NCI-H2029 (cell line): ENCODE measurements around the gene TRIP6.
"Not testable (repeated sequence)": the region's sequence is repeated elsewhere in the genome, so short reads cannot be mapped to it uniquely, and the experiment has no call there.

Experiments
- DNase-seq: peaks from one replicate; lab custom pipeline; 2025; lab: John Stamatoyannopoulos, UW

Gene TRIP6

GRCh38 chr7:100837099-100837836 lies 29.9 kb upstream of the TRIP6 start:
- DNase-seq: peak; percentile 69

DNA sequence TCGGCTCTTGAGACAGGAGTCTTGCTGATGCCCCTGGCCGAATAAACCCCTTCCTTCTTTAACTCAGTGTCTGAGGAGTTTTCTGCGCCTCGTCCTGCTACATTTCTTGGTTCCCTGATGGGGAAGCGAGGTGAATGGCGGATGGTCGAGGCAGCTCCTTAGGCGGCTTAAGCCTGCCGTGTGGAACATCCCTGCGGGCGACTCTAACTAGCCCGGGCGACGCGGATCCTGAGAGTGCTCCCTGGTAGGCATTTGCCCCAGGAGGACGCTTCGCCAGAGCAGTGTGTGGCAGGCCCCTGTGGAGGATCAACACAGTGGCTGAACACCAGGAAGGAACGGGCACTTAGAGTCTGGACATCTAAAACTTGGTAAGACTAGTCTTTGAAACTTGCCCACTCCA lies 27.8 kb upstream of the TRIP6 start:
- no peak for DNase-seq

DNA sequence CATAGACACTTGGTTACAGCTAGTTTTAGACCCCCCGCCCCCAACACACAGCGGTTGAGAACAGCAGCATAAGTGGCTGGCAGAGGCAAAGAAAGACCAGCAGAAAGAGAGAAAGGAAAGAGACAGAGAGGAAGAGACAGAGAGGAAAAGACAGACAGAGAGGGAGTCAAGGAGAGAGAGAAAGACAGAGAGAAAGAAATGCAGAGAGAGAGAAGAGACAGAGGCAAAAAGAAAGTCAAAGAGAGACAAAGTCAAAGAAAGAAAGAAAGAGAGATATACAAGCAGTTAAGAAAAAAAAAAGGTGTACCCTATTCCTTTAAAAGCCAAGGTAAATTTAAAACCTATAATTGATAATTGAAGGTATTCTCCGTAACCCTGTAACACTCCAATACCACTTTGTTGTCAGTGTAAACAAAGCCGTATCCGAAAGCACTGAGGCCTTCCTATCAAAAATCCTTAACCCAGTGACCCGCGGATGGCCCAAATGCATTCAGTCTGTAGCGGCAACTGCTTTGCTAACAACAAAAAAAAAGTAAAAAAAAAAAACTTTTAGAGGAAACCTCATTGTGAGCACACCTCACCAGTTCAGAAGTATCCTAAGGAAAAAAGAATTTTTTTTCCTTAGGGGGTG lies 26.6 kb upstream of the TRIP6 start:
- DNase-seq: no peak

- DNase-seq: no peak
These were observed 19.8 kb upstream of the TRIP6 start for GRCh38 chr7:100847360-100847759.

GRCh38 chr7:100852048-100852872 lies 14.9 kb upstream of the TRIP6 start, which contains the start of gene SLC12A9:
Gene SLC12A9, plus strand, starts transcription at chr7:100852713. Its CDS starts 1,485 bp downstream, at chr7:100854198.
- DNase-seq: peak; percentile 89

GRCh38 chr7:100854146-100854895 lies 12.9 kb upstream of the TRIP6 start:
- DNase-seq: no peak

- not testable (repeated sequence) for DNase-seq
These were observed 12.3 kb upstream of the TRIP6 start for GRCh38 chr7:100854899-100855298.

GRCh38 chr7:100855515-100855914 lies 11.7 kb upstream of the TRIP6 start:
- no peak for DNase-seq

- no peak for DNase-seq
These were observed 10.3 kb upstream of the TRIP6 start for GRCh38 chr7:100856871-100857282.

DNA sequence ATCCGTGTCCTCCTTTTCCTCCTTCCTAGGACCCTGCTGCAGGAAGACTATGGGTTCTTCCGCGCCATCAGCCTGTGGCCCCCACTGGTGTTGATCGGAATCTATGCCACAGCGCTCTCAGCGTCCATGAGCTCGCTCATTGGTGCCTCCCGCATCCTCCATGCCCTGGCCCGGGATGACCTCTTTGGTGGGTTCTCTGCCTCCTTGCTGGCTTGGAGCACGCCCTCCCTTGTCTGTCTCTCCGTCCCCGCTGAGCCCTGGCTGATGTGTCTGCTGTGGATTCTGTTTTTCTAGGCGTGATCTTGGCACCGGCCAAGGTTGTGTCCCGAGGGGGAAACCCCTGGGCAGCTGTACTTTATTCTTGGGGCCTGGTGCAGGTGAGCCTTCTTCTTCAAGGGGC lies 7.3 kb upstream of the TRIP6 start:
- DNase-seq: no peak

GRCh38 chr7:100860702-100861615 lies 6.2 kb upstream of the TRIP6 start:
- DNase-seq: no peak

GRCh38 chr7:100861616-100861985 lies 5.6 kb upstream of the TRIP6 start:
- DNase-seq: no peak

- DNase-seq: no peak
These were observed 3.7 kb upstream of the TRIP6 start for GRCh38 chr7:100863406-100863950.

DNA sequence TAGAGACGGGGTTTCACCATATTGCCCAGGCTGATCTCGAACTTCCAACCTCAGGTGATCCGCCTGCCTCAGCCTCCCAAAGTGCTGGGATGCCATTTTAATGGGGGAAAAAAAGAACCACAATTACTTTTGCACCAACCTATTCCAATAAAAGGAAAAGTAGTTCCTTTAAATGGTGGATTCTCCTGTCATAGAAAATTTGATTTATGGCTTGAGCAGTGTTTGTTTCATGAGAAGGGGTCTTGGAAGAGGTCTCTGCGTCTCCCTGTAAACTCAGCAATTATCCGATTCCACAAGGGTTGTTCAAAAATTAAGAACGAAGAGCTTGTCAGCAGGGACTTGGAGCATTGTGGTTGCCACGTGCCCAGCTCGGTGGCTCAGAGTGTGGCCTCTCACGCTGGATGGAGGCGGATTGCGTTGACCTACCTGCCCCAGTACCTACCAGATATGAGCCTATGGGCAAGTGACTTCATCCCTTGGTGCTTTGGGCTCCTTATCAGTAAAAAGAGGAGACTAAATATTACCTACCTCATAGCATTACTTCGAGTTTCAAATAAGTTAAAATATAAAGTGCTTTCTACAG lies 2.8 kb upstream of the TRIP6 start:
- DNase-seq: no peak

DNA sequence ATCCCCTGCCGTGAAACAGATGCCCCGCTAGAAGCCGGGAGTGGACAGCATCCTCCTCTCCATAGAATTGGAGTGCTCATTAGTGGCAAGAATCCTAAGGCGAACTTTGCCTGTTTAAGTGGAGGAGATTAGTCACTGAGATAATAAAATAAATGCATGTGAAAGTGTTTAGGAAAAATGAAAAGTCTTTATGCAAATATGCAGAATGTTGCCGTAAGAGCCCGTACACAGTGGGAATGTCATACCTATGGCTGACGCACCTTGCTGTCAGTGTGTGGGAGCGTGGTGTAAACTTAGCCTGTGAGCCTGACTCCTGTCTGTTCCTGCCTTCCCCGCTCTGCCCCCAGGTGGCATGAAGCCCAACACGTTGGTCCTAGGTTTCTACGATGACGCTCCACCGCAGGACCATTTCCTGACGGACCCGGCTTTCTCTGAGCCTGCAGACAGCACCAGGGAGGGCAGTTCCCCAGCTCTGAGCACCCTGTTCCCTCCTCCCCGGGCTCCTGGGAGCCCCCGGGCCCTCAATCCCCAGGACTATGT lies 1.7 kb upstream of the TRIP6 start:
- DNase-seq: no peak

DNA sequence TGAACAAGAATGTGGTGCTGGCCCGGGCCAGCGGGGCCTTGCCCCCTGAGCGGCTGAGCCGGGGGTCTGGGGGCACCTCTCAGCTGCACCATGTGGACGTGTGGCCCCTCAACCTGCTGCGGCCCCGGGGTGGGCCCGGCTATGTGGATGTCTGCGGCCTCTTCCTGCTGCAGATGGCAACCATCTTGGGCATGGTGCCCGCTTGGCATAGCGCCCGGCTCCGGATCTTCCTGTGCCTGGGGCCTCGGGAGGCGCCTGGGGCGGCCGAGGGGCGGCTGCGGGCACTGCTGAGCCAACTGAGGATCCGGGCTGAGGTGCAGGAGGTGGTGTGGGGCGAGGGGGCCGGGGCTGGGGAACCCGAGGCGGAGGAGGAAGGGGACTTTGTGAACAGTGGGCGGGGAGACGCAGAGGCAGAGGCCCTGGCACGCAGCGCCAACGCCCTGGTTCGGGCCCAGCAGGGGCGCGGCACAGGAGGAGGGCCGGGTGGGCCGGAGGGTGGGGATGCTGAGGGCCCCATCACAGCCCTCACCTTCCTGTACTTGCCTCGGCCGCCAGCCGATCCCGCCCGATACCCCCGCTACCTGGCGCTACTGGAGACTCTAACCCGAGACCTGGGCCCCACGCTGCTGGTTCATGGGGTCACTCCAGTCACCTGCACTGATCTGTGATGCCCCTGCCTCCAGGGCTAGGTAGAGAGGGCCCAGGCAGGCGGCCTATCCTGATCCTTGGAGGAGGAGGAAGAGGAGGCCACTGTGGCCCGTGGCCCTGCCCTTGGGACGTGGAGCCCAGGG lies 1.1 kb upstream of the TRIP6 start:
- DNase-seq: peak; percentile 69

GRCh38 chr7:100866729-100867039 lies 503 bp upstream of the TRIP6 start:
- DNase-seq: no peak

DNA sequence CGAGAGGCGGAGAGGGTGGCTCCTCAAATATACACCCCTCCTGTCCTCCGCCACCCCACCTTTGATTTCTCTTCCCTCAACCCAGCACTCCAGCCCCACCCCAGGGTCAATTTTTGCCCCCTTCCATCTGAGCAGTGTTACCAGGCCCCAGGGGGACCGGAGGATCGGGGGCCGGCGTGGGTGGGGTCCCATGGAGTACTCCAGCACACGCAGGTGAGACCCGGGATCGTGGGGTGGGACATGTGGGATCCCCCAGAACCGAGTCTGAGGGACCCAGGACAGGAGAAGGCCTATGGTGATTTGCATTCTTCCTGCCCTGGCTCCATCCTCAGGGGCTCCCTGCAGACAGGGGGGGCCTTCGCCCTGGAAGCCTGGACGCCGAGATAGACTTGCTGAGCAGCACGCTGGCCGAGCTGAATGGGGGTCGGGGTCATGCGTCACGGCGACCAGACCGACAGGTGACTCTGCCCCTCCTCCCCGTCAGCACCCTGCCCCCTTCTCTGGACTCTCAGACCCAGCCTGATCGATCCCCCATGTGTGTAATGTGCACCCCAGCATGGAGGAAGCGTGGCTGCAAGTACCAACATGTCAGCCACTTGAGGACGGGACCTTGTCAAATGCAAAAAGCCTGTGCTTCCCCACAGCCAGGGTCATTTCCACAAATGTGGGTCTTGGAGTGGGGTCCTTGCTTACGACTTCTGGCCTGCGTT lies 744 bp downstream of the TRIP6 start:
- no peak for DNase-seq
